ENCODE data around the gene NFIA. TPM values are rescaled to one million over a fixed set of nuclear protein-coding genes. Genes with fewer than 3 reads are reported as not detected.
A peak's percentile ranks its signal among the peaks of the same experiment; 100 is the strongest.

The NFIA gene
- total and polyA plus RNA-seq, 9 of the 15 experiments (the other 6 are each of a cell fraction or from before 2014, with no cell fraction given) = 5.3 to 24.9 (median 9.8) TPM

DNA sequence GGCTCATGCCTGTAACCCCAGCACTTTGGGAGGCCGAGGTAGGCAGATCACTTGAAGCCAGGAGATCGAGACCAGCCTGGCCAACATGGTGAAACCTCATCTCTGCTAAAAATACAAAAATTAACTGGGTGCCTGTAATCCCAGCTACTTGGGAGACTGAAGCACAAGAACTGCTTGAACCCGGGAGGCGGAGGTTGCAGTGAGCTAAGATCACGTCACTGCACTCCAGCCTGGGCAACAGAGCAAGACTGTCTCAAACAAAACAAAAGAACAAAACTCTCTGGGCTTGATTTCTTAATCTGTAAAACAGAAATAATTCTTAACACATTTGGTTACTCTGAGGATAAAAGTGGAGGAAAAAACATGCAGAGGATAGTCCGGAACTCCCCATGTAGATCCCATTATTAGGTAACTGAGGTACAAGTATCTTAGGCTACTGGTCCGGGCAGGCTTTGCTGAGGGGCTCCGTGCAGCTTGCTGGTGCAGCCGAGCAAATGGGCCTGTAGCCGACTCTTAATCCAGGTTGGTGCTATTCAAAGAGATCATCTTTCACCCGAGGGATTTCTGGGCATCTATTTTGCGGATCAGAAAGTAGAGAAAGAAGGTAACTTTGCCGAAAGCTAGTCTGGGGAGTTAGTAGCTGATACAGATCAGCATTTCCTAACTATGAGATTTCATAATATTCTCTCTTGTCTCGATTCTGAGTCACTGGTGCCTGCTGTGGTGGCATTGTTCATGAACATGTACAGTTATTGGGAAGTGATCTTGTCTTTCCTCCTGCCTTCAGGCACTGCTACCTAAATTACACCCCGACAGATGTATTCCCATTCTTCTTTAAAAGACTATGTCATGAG is 56.8 kb downstream of the NFIA start (continued):
- TF ChIP-seq TAF1 (IDR thresholded peaks at IDR 0.05; ENCODE audit: control insufficient read depth, extremely low read depth, insufficient read depth, low read length, severe bottlenecking) (no peak), BCL6 (CRISPR knock-in tag; IDR thresholded peaks at IDR 0.05) (no peak), ELF2 (CRISPR knock-in tag; IDR thresholded peaks at IDR 0.05) (no peak), ETV6 (IDR thresholded peaks at IDR 0.05; ENCODE audit: borderline replicate concordance in 1 of 2, low read depth in 2 of 2, low read length in 1 of 2) (no peak), ETV6 (CRISPR knock-in tag; IDR thresholded peaks at IDR 0.05; ENCODE audit: borderline replicate concordance) (no peak), RCOR1 (IDR thresholded peaks at IDR 0.05; ENCODE audit: borderline replicate concordance in 1 of 2, low read depth in 2 of 2, low read length in 2 of 2) (peak in 1 of 2 experiments; percentile 54; a peak in 1 of 4 replicates), XRCC5 (IDR thresholded peaks at IDR 0.05; ENCODE audit: low read depth, low read length) (no peak), TEAD4 (IDR thresholded peaks at IDR 0.05; ENCODE audit: low read length) (peak; percentile 44; the same call in 1 of the 2 replicates), TEAD4 (CRISPR knock-in tag; IDR thresholded peaks at IDR 0.05; ENCODE audit: borderline replicate concordance) (no peak), ZBTB1 (CRISPR knock-in tag; IDR thresholded peaks at IDR 0.05; ENCODE audit: borderline replicate concordance, low read depth) (no peak), SMAD4 (CRISPR knock-in tag; conservative IDR thresholded peaks at IDR 0.05) (no peak), SREBF1 (IDR thresholded peaks at IDR 0.05; ENCODE audit: borderline replicate concordance, low read depth, low read length) (no peak)
- TF ChIP-seq, protein P1, sequence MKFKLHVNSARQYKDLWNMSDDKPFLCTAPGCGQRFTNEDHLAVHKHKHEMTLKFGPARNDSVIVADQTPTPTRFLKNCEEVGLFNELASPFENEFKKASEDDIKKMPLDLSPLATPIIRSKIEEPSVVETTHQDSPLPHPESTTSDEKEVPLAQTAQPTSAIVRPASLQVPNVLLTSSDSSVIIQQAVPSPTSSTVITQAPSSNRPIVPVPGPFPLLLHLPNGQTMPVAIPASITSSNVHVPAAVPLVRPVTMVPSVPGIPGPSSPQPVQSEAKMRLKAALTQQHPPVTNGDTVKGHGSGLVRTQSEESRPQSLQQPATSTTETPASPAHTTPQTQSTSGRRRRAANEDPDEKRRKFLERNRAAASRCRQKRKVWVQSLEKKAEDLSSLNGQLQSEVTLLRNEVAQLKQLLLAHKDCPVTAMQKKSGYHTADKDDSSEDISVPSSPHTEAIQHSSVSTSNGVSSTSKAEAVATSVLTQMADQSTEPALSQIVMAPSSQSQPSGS (CRISPR knock-in tag; IDR thresholded peaks at IDR 0.05) = no peak
- TF ChIP-seq, protein P2, sequence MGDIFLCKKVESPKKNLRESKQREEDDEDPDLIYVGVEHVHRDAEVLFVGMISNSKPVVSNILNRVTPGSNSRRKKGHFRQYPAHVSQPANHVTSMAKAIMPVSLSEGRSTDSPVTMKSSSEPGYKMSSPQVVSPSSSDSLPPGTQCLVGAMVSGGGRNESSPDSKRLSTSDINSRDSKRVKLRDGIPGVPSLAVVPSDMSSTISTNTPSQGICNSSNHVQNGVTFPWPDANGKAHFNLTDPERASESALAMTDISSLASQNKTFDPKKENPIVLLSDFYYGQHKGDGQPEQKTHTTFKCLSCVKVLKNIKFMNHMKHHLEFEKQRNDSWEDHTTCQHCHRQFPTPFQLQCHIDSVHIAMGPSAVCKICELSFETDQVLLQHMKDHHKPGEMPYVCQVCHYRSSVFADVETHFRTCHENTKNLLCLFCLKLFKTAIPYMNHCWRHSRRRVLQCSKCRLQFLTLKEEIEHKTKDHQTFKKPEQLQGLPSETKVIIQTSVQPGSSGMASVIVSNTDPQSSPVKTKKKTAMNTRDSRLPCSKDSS (IDR thresholded peaks at IDR 0.05; ENCODE audit: low read depth, partially characterized antibody) = no peak
- TF ChIP-seq, protein P3, sequence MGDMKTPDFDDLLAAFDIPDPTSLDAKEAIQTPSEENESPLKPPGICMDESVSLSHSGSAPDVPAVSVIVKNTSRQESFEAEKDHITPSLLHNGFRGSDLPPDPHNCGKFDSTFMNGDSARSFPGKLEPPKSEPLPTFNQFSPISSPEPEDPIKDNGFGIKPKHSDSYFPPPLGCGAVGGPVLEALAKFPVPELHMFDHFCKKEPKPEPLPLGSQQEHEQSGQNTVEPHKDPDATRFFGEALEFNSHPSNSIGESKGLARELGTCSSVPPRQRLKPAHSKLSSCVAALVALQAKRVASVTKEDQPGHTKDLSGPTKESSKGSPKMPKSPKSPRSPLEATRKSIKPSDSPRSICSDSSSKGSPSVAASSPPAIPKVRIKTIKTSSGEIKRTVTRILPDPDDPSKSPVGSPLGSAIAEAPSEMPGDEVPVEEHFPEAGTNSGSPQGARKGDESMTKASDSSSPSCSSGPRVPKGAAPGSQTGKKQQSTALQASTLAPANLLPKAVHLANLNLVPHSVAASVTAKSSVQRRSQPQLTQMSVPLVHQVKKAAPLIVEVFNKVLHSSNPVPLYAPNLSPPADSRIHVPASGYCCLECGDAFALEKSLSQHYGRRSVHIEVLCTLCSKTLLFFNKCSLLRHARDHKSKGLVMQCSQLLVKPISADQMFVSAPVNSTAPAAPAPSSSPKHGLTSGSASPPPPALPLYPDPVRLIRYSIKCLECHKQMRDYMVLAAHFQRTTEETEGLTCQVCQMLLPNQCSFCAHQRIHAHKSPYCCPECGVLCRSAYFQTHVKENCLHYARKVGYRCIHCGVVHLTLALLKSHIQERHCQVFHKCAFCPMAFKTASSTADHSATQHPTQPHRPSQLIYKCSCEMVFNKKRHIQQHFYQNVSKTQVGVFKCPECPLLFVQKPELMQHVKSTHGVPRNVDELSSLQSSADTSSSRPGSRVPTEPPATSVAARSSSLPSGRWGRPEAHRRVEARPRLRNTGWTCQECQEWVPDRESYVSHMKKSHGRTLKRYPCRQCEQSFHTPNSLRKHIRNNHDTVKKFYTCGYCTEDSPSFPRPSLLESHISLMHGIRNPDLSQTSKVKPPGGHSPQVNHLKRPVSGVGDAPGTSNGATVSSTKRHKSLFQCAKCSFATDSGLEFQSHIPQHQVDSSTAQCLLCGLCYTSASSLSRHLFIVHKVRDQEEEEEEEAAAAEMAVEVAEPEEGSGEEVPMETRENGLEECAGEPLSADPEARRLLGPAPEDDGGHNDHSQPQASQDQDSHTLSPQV (IDR thresholded peaks at IDR 0.05) = no peak
- TF ChIP-seq, protein P4, sequence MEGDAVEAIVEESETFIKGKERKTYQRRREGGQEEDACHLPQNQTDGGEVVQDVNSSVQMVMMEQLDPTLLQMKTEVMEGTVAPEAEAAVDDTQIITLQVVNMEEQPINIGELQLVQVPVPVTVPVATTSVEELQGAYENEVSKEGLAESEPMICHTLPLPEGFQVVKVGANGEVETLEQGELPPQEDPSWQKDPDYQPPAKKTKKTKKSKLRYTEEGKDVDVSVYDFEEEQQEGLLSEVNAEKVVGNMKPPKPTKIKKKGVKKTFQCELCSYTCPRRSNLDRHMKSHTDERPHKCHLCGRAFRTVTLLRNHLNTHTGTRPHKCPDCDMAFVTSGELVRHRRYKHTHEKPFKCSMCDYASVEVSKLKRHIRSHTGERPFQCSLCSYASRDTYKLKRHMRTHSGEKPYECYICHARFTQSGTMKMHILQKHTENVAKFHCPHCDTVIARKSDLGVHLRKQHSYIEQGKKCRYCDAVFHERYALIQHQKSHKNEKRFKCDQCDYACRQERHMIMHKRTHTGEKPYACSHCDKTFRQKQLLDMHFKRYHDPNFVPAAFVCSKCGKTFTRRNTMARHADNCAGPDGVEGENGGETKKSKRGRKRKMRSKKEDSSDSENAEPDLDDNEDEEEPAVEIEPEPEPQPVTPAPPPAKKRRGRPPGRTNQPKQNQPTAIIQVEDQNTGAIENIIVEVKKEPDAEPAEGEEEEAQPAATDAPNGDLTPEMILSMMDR (IDR thresholded peaks at IDR 0.05 in 2 of 3, conservative IDR thresholded peaks at IDR 0.05 in 1 of 3; ENCODE audit: insufficient read depth in 2 of 3, low read depth in 1 of 3, low read length in 3 of 3) = no peak; a peak in 1 of 6 replicates
